GM19025 (cell line): ENCODE measurements around the gene NSFL1C.
"Not testable (repeated sequence)": the region's sequence is repeated elsewhere in the genome, so short reads cannot be mapped to it uniquely, and the experiment has no call there.

Experiments
- ATAC-seq: cut with Tn5 transposase; IDR thresholded peaks from one replicate; pipeline ENCODE4 v1.9.1; 2021; ENCODE audit warnings: mild to moderate bottlenecking, low read depth, moderate library complexity; ENCODE audit not compliant: unreplicated experiment

The NSFL1C gene

GRCh38 chr20:1466211-1467081 is at the start of gene NSFL1C:
TSS of gene NSFL1C (minus strand) at chr20:1466849. CDS start at chr20:1466824, 25 bp downstream.
- ATAC-seq: peak; percentile 87

GRCh38 chr20:1513801-1514200 is 47.2 kb upstream of the NSFL1C start:
- no peak for ATAC-seq

- no peak for ATAC-seq
These were observed 42.6 kb upstream of the NSFL1C start for GRCh38 chr20:1509237-1509636.

- no peak for ATAC-seq
These were observed 41.9 kb upstream of the NSFL1C start for GRCh38 chr20:1508574-1508973.

- ATAC-seq: no peak
These were observed 40.6 kb upstream of the NSFL1C start for GRCh38 chr20:1507276-1507675.

GRCh38 chr20:1505871-1506270 is 39.2 kb upstream of the NSFL1C start:
- no peak for ATAC-seq

GRCh38 chr20:1505361-1505760 is 38.7 kb upstream of the NSFL1C start:
- ATAC-seq: no peak

- ATAC-seq: peak; percentile 85
These were observed 37.0 kb upstream of the NSFL1C start for GRCh38 chr20:1503564-1504227.

GRCh38 chr20:1500496-1500895 is 33.8 kb upstream of the NSFL1C start:
- no peak for ATAC-seq

GRCh38 chr20:1499528-1500420 is 33.1 kb upstream of the NSFL1C start:
- ATAC-seq: no peak

GRCh38 chr20:1497371-1497770 is 30.7 kb upstream of the NSFL1C start:
- ATAC-seq: not testable (repeated sequence)

GRCh38 chr20:1496930-1497329 is 30.3 kb upstream of the NSFL1C start:
- no peak for ATAC-seq

- no peak for ATAC-seq
These were observed 27.8 kb upstream of the NSFL1C start for GRCh38 chr20:1494436-1494835.

- no peak for ATAC-seq
These were observed 26.9 kb upstream of the NSFL1C start for GRCh38 chr20:1493536-1493935.

- ATAC-seq: no peak
These were observed 25.4 kb upstream of the NSFL1C start for GRCh38 chr20:1491860-1492642.

- no peak for ATAC-seq
These were observed 24.7 kb upstream of the NSFL1C start, which contains the start of gene SIRPB2 for GRCh38 chr20:1491281-1491840. TSS of gene SIRPB2 (minus strand) at chr20:1491420. CDS start at chr20:1491359, 61 bp downstream.

- ATAC-seq: no peak
These were observed 24.1 kb upstream of the NSFL1C start for GRCh38 chr20:1490643-1491195.

GRCh38 chr20:1489764-1490436 is 23.3 kb upstream of the NSFL1C start:
- no peak for ATAC-seq

- ATAC-seq: no peak
These were observed 22.7 kb upstream of the NSFL1C start for GRCh38 chr20:1489325-1489724.
